ENCODE results near the gene LMF2. TPM values are rescaled to one million over a fixed set of nuclear protein-coding genes. Genes with fewer than 3 reads are reported as not detected.

LMF2 gene
- total RNA-seq, 2 donors from 2014 or later: 97.8 to 149 TPM

DNA sequence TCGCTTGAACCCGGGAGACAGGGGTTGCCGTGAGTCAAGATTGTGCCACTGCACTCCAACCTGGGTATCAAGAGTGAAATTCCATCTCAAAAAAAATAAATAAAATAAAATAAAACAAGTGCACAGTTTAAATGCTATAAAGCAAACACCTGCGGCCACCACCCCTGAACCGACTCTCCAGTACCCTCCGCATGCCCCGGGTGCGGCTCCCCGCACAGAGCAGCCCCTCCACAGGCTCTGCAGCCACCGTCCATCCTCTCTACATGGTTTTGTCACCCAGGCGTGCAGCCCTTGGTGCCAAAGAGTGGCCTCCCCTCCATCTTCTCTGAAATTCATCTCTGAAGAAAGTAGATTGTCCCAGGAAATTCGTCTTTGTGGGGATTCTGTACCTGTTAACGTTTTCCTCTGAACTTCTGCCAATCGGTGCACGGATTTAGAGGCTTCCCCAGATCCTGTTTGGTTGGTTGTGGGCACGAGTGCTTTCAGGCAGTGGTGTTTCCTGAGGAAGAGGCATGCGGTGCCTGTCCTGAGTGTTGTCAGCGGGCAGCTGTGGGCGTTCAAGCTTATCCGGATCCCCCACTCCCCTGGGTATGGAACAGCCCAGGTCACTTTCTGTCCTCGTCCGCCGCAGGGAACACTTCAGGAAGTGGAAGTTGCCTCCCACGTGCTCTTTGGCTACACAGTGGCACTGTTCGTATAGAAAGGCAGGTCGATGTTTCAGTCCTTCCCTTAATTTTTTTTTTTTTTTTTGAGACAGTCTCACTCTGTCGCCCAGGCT, 16.8 kb downstream of the LMF2 start:
- Mint-ChIP-seq H3K36me3 (no peaks in the 10 kb centered on the region), H3K27ac (no peak overlapping the region), H3K4me3 (no peak overlapping the region), H3K4me1 (ENCODE audit: low read depth in 2 of 2) (peaks cover 5 to 6% of the 10 kb centered on the region in 2 donors), H3K9me3 (no peaks in the 10 kb centered on the region), H3K27me3 (peaks cover 2 to 4% of the 10 kb centered on the region in 2 donors)
- no peak for ATAC-seq
- DNase-seq (ENCODE audit: low spot score): no peak

DNA sequence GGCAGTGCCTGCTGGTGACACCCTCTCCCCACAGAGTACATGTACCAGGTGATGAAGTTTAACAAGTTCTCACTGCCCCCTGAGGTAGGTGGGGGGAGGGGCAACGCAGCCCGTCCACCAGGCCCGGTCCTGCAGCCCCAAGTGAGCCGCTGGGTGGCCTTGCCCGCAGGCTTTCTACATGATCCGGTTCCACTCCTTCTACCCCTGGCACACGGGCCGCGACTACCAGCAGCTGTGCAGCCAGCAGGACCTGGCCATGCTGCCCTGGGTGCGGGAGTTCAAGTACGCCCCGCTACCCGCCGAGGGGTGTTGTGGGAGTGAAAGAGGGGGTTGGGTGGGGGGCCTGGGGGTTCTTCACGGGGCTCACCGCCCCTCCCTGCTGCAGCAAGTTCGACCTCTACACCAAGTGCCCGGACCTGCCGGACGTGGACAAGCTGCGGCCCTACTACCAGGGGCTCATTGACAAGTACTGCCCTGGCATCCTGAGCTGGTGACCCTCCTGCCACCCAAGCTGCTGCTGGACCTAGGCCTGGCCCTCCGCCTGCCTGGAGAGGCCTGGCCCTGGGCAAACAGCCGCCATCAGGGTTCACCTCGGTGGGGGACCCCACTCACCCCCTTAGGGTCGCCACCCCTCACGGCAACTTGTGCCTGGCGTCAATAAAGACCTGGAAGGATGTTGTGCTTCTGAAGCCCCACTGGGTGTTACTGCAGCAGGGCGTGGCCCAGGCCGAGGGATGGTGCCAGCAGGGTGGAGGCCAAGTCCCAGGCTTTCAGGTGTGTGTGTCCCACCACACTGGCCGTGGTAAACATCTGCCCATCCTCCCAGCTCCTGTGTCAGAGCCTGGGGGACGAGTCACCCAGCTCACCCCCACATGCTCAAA, 17.9 kb downstream of the LMF2 start:
- peaks cover 0 to 4% of the 10 kb centered on the region in 2 donors for H3K27me3 Mint-ChIP-seq
- H3K27ac Mint-ChIP-seq: no peak overlapping the region
- no peaks in the 10 kb centered on the region for H3K36me3 Mint-ChIP-seq
- H3K4me1 Mint-ChIP-seq (ENCODE audit: low read depth in 2 of 2): peaks cover 5 to 6% of the 10 kb centered on the region in 2 donors
- H3K9me3 Mint-ChIP-seq: no peaks in the 10 kb centered on the region
- ATAC-seq: no peak
- no peak overlapping the region for H3K4me3 Mint-ChIP-seq
- DNase-seq (ENCODE audit: low spot score): no peak

DNA sequence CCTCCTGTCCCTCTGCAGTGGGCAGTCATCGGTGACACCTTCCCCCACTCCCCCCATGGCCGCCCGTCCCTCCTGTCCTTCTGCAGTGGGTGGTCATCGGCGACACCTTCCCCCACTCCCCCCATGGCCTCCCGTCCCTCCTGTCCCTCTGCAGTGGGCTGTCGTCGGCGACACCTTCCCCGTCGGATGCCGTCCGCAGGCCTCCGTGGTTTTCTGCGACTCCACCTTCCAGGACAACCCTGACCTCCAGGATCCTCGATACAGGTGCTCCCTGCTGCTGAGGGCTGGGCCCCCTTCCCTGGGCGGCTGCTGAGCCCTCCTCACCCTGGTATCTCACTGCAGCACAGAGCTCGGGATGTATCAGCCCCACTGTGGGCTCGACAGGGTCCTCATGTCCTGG, 18.6 kb downstream of the LMF2 start:
- ATAC-seq (no peak), DNase-seq (ENCODE audit: low spot score) (no peak)
- Mint-ChIP-seq H3K4me3 (no peak overlapping the region), H3K4me1 (ENCODE audit: low read depth in 2 of 2) (peaks cover 5 to 6% of the 10 kb centered on the region in 2 donors), H3K27ac (no peak overlapping the region), H3K9me3 (no peaks in the 10 kb centered on the region), H3K27me3 (peaks cover 0 to 4% of the 10 kb centered on the region in 2 donors), H3K36me3 (no peaks in the 10 kb centered on the region)

DNA sequence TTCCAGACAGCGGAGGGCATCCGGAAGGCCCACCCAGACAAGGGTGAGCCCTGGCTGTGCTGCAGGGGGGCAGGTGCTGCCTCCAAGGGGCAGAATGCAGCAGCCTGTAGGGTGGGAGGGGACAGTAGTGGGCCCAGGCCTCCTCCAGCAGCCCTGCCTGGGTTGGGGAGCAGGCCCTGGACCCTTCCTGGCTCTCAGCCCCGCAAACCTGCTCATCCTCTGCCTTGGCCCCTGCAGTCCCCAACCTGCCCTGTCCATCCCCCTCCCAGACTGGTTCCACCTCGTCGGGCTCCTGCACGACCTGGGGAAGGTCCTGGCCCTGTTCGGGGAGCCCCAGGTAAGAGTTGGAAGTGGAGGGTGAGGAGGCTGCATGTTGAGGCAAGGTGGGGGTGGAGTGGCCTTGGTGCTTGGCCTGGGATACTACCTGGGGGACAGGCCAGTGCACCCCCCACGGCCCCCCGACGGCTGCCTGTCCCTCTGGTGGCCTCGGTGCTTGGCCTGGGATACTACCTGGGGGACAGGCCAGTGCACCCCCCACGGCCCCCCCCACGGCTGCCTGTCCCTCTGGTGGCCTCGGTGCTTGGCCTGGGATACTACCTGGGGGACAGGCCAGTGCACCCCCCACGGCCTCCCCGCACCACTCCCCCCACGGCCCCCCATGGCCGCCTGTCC, 19.4 kb downstream of the LMF2 start:
- Mint-ChIP-seq H3K9me3 (no peaks in the 10 kb centered on the region), H3K27me3 (peaks cover 0 to 4% of the 10 kb centered on the region in 2 donors), H3K36me3 (no peaks in the 10 kb centered on the region), H3K4me3 (no peak overlapping the region), H3K27ac (no peak overlapping the region), H3K4me1 (ENCODE audit: low read depth in 2 of 2) (peaks cover 5 to 6% of the 10 kb centered on the region in 2 donors)
- no peak for DNase-seq (ENCODE audit: low spot score)
- peak in 1 of 2 donors; percentile 11 for ATAC-seq

DNA sequence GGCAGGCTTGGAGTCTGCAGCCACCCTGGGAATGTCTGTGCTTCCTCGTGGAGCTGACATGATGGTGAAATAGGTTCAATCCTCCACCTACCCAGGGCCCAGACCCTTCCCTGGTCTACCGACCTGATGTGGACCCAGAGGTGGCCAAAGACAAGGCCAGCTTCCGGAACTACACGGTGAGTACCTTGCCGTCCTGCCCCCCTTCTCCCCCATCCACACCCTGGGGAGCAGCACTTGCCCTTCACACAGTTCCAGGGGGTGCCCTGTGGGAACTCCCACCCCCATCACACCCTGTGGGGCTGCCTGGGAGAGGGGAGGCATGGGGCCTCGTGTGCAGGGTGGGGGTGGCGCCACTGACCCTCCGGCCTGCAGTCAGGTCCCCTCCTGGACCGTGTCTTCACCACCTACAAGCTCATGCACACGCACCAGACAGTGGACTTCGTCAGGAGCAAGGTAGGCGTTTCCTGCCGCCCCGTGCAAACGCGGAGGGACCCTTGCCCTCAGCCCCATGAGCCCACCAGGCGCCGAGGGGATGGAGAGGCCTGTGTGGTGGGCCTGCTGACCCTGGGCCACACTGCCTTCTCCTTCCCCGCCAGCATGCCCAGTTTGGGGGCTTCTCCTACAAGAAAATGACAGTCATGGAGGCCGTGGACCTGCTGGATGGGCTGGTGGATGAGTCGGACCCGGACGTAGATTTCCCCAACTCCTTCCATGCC, 20.1 kb downstream of the LMF2 start:
- H3K4me1 Mint-ChIP-seq (ENCODE audit: low read depth in 2 of 2): peaks cover 5 to 6% of the 10 kb centered on the region in 2 donors
- ATAC-seq (no peak), DNase-seq (ENCODE audit: low spot score) (no peak)
- H3K36me3 Mint-ChIP-seq: no peaks in the 10 kb centered on the region
- no peak overlapping the region for H3K4me3 Mint-ChIP-seq
- no peak overlapping the region for H3K27ac Mint-ChIP-seq
- H3K27me3 Mint-ChIP-seq: peaks cover 0 to 4% of the 10 kb centered on the region in 2 donors
- H3K9me3 Mint-ChIP-seq: no peaks in the 10 kb centered on the region

DNA sequence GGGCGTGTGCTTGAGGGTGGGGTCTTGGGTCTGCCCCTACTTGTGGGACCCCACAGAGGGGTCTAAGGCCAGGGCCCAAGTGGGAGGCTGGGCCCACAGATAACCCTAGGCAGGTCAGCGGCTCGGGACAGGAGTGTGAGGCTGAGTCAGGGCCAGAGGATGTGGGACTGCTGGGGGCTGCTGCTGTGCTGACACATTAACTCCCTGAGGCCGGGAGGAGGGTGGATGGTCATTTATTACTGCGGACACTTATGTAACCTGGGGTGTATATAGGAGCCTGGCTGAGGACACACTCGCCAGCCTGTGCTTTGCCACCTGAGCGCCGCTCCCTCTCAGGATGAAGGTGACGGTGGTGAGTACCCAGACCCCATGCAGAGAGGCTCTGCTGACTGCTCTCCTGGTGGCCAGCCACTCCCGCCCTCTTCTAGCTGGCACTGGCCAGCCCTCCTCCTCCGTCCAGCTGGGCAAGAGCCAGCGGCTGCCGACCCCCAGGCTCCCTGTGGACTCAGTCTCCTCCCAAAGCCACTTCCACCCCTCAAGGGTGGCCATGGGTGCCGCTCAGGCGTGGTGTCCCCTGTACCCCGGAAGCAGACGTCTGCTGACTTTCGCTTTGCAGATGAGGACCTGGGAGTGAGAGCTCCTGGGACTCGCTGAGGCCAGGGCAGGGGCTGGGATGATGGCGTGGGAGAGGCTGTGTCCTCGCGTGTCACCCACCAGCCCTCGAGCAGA, 20.8 kb downstream of the LMF2 start, which contains the start of gene MIOX:
TSS of gene MIOX (plus strand) at position 299 of the 729 bp plus-strand sequence. CDS start at position 338, 39 bp downstream.
- H3K4me1 Mint-ChIP-seq (ENCODE audit: low read depth in 2 of 2): peaks cover 5 to 6% of the 10 kb centered on the region in 2 donors
- no peak for DNase-seq (ENCODE audit: low spot score)
- no peaks in the 10 kb centered on the region for H3K9me3 Mint-ChIP-seq
- no peaks in the 10 kb centered on the region for H3K36me3 Mint-ChIP-seq
- no peak within 1 kb of the TSS for H3K4me3 Mint-ChIP-seq
- H3K27ac Mint-ChIP-seq: no peak within 1 kb of the TSS
- H3K27me3 Mint-ChIP-seq: peaks cover 0 to 4% of the 10 kb centered on the region in 2 donors
- ATAC-seq: no peak

DNA sequence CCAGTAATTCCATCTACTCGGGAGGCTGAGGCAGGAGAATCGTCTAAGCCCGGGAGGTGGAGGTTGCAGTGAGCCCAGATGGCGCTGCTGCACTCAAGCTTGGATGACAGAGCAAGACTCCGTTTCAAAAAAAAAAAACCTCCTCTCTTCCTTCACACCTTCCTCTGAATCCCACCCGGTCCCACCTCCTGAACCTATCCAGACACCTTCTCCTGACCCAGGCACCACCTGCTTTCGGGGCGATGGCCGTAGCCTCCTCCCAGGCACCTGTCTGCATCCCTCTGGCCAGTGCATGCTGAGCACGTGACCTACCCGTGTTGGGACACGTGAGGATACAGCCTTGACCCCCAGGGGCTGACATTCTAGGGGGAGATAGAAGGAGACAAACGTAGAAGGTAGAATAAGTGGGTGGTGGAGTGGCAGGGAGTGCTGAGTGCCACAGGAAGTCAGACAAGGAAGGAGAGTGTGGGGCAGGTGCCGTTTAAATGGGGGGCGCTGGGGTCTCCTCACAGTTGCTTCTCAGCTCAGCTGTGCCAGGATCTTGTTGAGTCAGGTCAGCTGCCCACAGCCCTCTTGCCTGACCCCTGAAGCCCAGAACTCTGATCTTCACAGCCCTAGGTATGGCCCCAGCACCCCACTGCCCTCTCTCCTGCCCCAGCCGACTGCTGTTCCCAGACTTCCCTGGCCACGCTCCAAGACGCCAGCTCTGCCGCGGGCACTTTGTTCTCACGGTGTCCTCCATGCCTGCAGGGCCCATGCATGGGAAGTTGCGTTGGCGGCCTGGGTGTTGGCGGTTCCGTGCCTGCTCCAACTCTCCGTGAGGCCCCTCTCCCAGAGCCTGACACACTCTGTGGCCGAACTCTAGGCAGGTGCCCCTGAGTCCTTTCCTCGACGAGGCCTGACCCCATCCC, 22.0 kb downstream of the LMF2 start:
- Mint-ChIP-seq H3K27ac (no peak overlapping the region), H3K27me3 (no peaks in the 10 kb centered on the region), H3K36me3 (no peaks in the 10 kb centered on the region), H3K4me3 (no peak overlapping the region), H3K4me1 (ENCODE audit: low read depth in 2 of 2) (no peaks in the 10 kb centered on the region), H3K9me3 (no peaks in the 10 kb centered on the region)
- ATAC-seq (no peak), DNase-seq (ENCODE audit: low spot score) (no peak)

DNA sequence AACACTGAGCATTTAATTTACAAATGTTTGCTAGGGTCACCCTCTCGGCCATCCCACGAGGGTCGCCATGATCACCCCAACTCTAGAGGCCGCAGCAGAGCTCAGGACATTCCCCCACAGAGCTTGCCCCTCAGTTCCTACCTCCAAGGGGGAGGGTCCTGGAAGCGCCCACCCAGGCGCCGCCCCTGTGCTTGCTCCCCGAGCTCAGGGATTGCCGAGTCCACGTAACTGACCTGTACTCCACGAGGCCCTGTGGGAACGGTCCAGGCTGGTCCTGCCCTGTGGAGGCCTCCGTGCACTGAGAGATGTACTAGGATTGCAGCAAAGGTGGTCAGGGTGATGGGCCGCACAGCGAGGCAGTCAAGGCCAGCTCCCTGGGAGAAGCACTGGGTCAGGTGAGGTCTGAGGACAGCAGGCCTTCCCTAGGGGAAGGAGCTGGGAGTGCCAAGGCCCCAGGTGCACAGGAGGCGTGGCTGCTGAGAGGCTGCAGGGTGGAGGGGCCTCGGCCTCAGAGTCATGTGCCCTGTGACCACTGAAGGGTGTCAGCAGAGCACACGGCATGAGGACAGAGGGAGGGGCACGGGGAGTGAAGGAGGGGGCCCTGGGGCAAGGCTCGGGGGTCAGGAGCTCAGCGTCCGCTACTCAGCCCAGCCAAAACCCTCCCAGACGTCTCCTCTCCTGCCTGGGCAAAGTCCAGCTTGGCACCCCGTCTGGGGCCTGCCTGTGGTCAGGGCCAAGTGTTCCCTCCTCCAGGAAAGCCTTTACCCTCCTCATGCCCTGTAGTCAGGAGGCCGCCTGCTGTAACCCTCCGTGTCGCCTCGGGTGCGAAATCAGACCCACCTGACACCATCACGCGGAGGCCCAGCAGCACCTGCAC, 23.3 kb downstream of the LMF2 start:
- H3K4me1 Mint-ChIP-seq (ENCODE audit: low read depth in 2 of 2): peaks cover 3% of the 10 kb centered on the region in 2 donors
- H3K36me3 Mint-ChIP-seq: no peaks in the 10 kb centered on the region
- no peak for DNase-seq (ENCODE audit: low spot score)
- H3K27ac Mint-ChIP-seq: no peak overlapping the region
- no peak for ATAC-seq
- H3K27me3 Mint-ChIP-seq: no peaks in the 10 kb centered on the region
- H3K4me3 Mint-ChIP-seq: no peak overlapping the region
- H3K9me3 Mint-ChIP-seq: no peaks in the 10 kb centered on the region

DNA sequence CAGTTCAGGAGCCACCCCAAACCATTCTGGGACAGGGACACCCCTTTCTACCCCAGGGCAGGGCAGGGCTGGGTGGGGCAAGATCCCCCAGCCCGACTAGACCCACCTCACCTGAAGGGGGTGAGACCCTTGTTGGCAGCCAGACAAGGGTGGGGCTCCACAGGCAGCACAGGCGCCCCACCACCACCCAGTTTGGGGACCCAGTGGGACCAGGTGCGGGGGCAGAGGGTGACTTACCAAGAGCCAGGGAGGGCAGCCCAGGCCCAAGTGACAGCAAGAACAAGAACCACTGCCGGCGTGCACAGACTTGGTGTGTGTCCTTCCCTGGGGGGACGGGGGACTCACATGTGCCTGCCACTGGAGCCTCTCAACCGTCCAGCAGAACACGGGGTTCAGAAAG, 23.9 kb downstream of the LMF2 start:
- peaks cover 3% of the 10 kb centered on the region in 2 donors for H3K4me1 Mint-ChIP-seq (ENCODE audit: low read depth in 2 of 2)
- ATAC-seq (no peak), DNase-seq (ENCODE audit: low spot score) (no peak)
- no peaks in the 10 kb centered on the region for H3K27me3 Mint-ChIP-seq
- no peaks in the 10 kb centered on the region for H3K36me3 Mint-ChIP-seq
- H3K9me3 Mint-ChIP-seq: no peaks in the 10 kb centered on the region
- no peak overlapping the region for H3K4me3 Mint-ChIP-seq
- no peak overlapping the region for H3K27ac Mint-ChIP-seq

DNA sequence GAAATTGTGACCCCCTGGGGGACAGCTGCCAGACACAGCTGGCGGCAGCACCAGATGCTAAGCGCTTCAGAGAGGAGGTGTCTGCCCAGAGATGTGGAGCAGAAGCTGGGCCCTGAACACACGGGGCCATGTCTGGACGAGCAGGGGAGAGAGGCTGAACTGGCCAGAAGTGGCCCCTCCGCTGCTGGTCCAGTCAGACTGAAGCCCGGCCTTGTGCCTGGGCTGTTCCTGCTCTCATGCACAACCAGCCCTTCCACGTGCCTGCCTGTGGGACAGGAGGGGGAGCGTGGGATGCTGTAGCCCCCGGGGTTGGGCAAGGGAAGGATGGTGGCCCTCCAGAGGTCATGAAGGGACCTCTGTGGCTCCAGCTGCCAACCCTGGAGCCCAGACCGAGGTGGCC, 24.4 kb downstream of the LMF2 start:
- Mint-ChIP-seq H3K27ac (no peak overlapping the region), H3K9me3 (no peaks in the 10 kb centered on the region), H3K4me1 (ENCODE audit: low read depth in 2 of 2) (peaks cover 3% of the 10 kb centered on the region in 2 donors), H3K36me3 (no peaks in the 10 kb centered on the region), H3K27me3 (no peaks in the 10 kb centered on the region), H3K4me3 (no peak overlapping the region)
- no peak for DNase-seq (ENCODE audit: low spot score)
- no peak for ATAC-seq
